HG02571 (cell line): ENCODE results near the gene CD248.
"Not testable (repeated sequence)": the region's sequence is repeated elsewhere in the genome, so short reads cannot be mapped to it uniquely, and the experiment has no call there.

Experiments
- ATAC-seq: cut with Tn5 transposase; IDR thresholded peaks from one replicate; pipeline ENCODE4 v1.9.1; 2021; ENCODE audit warnings: mild to moderate bottlenecking, moderate library complexity; ENCODE audit not compliant: unreplicated experiment

The CD248 gene

DNA sequence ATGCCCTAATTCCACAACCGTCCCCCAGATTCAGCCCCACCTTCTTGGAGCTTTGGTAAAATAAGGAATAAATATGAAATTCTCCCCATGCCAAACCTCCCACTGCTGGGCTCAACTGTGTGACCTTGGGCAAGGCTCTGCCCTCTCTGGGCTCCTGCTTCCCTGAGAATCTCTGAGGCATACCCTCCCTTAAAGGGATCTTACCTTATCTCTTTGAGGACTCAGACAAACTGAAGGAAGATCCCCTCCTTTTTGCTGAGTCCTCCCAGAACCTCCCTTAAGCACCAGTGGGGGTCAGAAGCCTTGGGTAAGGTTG, 2.7 kb downstream of the CD248 start:
- ATAC-seq: no peak

- ATAC-seq: no peak
These were observed 3.3 kb downstream of the CD248 start for GRCh38 chr11:66313321-66314185.

DNA sequence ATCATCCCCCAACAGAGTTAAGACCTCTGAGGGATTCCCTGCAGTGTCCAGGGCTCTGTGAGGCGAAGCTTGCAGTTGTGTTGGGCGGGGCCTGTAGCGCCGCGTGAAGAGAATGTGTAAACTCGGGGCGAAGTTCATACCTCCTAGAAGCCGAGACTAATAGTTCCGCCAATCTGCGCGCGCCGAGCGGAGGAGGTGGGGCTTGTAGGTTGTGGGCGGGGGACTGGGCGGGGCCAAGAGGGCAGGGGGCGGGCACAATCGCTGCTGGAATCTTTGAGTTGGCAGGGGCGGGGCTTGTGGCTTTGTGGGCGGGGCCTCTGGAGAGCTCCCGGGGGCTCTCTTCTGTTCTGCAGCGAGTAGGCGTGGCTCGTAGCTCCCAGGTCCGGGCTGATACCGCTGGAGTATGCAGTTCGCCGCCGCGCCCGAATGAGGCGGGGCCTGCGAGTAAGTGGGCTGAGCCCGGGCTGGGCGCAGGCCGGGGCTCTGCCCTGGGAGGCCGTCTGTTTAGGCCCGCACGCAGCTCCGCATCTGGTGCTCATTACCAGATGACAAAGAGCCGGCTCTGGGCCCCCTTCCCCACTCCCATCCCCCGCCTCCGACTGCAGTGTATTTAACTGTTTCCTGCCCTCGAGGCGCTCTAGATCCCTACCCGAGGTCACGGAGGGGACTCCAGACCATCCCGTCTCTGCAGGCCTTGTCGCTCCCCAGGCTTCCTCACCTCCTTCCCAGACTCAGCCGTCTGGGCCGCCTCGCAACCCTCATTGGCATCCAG, 4.1 kb downstream of the CD248 start:
- ATAC-seq: peak; percentile 49

DNA sequence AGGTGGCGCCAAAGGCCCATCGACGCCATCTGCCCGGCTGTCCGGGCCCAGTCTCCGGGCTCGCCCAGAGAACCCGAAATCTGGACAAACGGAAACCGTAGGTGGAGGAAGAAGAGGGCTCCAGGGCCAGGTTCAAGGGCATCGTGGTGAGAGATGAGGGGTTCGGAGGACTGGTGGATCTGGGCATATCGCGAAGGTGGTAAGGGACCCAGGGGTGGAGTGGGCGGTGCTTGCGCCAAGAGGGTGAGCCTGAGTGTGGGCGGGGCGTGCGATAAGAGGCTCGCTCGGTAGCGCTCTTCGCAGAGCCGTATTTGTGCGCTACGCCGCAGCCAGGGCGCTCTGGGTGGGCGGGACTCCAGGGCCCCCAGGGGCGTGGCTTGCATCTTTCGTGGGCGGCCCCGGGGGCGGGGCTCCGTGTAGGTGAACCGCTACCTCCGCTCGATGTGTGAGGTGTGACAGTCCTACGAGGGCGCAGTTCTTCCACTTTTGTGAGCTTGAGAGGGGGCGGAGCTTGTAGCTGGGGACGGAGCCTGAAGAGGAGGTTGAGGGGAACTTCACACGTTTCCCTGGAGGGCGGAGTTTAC, 4.8 kb downstream of the CD248 start:
- ATAC-seq: peak; percentile 66

DNA sequence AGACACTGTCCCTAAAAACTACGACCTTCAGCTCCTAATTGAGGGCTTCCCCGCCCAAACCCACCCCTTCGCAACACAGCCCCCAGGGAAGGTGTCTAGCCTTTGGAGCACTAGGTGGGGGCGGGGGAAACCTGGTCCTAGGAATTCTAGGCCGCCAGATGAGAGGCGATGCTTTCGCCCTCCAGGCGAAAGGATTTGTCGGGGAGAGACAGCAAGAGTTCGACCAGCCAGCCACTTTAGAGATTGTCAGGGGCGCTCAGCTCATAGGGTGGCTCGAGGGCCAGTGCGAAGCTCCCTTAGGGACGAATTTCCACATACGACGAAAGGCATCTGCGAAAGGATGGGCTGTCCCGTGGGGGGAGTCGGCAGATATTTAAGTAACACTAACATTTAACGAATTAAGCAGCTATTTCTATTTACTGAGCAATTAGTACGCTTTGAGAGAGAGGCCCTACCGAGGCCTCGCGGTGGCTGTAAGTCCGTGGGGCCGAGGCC, 5.3 kb downstream of the CD248 start:
- no peak for ATAC-seq

GRCh38 chr11:66310803-66311440, 5.9 kb downstream of the CD248 start:
- not testable (repeated sequence) for ATAC-seq

DNA sequence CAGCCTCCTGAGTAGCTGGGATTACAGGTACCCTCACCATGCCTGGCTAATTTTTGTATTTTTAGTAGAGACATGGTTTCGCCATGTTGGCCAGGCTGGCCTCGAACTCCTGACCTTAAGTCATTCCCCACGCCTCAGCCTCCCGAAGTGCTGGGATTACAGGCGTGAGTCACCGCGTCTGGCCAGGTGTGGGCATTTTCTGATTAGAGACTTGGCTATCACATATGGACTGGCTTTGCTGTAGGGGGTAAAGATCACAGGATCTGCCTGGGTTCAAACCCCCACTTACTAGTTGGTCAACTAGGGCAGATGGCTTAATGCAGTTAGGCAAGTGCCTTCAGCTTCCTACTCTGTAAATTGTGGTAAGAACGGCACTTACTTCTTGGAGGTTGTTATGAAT, 6.5 kb downstream of the CD248 start:
- no peak for ATAC-seq

GRCh38 chr11:66309475-66309874, 7.4 kb downstream of the CD248 start:
- no peak for ATAC-seq

- ATAC-seq: no peak
These were observed 14.2 kb downstream of the CD248 start for GRCh38 chr11:66302656-66303055.

DNA sequence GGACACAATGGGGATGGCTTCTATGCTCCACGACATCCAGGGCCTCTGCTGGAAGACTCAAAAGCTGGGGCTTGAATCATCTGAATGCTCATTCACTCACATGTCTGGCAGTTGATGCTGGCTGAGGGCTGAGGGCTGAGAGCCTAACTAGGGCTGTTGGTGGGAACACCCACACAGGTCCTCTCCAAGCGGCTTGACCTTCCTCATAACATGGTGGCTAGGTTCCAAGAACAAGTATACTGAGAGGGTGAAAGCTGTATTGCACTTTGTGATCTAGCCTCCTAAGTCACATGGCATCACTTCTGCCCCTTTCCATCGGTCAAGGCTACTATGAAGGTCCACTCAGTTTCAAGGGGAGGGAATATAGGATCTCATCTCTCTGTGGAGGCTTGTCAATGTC, 17.7 kb downstream of the CD248 start:
- ATAC-seq: no peak

DNA sequence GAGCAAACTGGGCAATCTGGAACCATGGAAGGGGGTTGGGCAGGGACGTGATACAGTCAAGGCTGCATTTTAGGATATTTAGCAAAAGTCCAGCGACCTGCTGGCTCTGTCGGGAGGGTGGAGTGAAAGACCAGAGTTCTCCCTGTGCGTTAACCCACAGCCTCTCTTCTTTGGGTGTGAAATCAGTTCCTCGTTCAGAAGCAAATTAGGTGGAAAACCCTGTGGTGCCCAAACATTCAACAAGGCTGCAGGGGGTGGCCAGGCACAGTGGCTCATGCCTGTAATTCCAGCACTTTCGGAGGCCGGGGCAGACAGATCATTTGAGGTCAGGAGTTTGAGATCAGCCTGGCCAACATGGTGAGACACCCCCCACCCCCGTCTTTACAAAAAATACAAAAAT, 19.2 kb downstream of the CD248 start:
- ATAC-seq: no peak

GRCh38 chr11:66294626-66295620, 21.9 kb downstream of the CD248 start:
- ATAC-seq: no peak

DNA sequence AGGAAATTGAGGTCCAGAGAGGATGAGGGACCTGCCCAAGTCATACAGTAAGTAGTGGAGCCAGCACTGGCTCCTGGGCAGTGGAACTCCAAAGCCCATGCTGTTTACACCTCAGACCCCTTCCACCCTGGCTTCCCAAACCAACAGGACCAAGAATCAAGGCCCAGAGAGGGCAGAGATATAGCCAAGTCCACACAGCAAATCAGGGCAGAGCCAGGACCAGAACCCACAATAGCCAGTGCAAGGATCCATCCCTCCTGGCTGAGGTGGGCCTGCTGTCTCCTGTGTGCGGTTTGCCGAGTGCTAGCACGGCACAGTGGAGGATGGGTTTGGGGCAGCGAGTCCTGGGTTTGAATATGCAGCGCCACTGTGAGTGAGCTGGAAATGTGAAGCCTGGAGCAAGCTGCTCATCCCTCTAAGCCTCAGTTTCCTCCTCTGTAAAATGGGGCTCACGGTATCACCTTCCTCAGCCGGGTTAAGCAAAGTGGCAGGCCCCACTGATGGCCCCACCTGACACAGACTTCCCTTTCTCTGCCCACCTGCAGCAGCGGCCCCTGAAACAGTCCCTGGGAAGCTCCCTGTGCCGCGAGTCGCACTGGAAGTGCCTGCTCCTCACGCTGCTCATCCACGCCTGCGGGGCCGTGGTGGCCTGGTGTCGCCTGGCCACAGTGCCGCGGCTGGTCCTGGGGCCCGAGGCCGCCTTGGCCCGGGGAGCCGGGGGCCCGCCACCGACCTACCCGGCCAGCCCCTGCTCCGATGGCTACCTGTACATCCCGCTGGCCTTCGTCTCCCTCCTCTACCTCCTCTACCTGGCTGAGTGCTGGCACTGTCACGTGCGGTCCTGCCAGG, 22.8 kb downstream of the CD248 start:
- ATAC-seq: no peak

GRCh38 chr11:66293352-66293751, 23.5 kb downstream of the CD248 start:
- ATAC-seq: no peak

DNA sequence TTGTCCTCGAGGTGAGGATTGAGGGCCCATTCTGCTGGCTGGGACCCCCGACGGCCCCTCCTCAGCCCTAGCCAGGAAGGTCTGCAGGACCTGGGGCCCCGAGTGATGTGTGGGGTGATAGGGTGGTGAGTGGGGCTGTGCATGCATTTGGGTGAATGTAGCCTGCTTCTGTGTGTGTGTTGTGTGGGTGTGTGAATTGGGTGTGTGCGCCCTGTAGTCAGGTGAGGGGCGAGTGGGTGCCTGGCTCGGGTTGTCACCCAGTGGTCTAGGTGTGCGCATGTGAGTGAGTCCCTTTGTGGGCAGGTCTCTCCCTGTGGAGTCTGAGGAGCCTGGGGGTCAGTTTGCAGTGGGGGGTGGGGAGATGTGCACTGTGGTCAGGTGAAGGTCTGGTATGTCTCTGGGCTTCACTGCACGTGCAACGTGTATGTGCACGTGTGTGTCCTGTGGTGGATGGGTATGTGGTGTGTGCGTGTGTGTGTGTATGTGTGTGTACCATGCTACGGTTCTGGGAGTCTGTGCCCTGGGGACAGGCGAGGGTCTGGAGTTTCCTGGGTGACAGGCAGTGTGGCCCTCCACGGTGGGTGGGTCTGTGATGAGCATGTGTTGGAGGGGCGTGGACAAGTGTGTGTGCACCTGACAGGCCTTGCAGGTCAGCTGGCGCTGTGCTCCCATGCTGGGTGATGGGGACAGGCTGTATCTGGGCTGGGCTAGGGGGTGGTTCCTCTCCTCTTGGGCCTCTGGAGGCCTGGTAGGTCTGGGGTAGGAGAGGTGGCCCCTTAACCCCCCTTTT, 24.1 kb downstream of the CD248 start:
- ATAC-seq: no peak

GRCh38 chr11:66291706-66292542, 24.9 kb downstream of the CD248 start, which contains the start of gene TMEM151A:
TSS of gene TMEM151A (plus strand) at chr11:66291894. CDS start at chr11:66292014, 120 bp downstream.
- no peak for ATAC-seq

- ATAC-seq: no peak
These were observed 25.5 kb downstream of the CD248 start for GRCh38 chr11:66291303-66291705.

- ATAC-seq: no peak
These were observed 26.6 kb downstream of the CD248 start for GRCh38 chr11:66290330-66290621.
